T-helper 2 cell treated with Interferon-gamma antibody and Interleukin-4, amounts not matched to agents 100 ng/mL and 5 ng/mL, for 36 hours (primary cell): ENCODE data around the gene RAD54L. TPM values are rescaled to one million over a fixed set of nuclear protein-coding genes. Genes with fewer than 3 reads are reported as not detected.
"Not testable (repeated sequence)": the region's sequence is repeated elsewhere in the genome, so short reads cannot be mapped to it uniquely, and the experiment has no call there.

Source experiments
- intact Hi-C: fragments of 100-400 bp; cut with micrococcal nuclease; formaldehyde crosslinking; loops from one replicate; pipeline ENCODE4 v1.15.1; 2023
- total RNA-seq: library from RNA; stranded (reverse); gene quantifications from 2 replicates; pipeline ENCODE4 v1.2.3, GENCODE V29; 2022

Gene RAD54L
- total RNA-seq: 47.1 and 50.3 TPM in 2 replicates

GRCh38 chr1:46247436-46248121, at the start of gene RAD54L:
Gene RAD54L, plus strand, starts transcription at chr1:46247763. Its CDS starts 643 bp downstream, at chr1:46248406.
- intact Hi-C loops: loop anchor here (1.0 to 2.0 kb wide), 6 partner anchors 56 to 909 kb away; partner anchors contain the start of genes LRRC41, PIK3R3 and UQCRH

- intact Hi-C loops: loop anchor here (2.0 to 5.0 kb wide), 2 partner anchors 65 to 446 kb away; partner anchors contain the start of genes IPP and PIK3R3
Measured at GRCh38 chr1:46197964-46198811, 49.4 kb upstream of the RAD54L start, which contains the start of gene POMGNT1. Gene POMGNT1, minus strand, starts transcription at chr1:46198434. Its CDS starts 613 bp downstream, at chr1:46197821.

DNA sequence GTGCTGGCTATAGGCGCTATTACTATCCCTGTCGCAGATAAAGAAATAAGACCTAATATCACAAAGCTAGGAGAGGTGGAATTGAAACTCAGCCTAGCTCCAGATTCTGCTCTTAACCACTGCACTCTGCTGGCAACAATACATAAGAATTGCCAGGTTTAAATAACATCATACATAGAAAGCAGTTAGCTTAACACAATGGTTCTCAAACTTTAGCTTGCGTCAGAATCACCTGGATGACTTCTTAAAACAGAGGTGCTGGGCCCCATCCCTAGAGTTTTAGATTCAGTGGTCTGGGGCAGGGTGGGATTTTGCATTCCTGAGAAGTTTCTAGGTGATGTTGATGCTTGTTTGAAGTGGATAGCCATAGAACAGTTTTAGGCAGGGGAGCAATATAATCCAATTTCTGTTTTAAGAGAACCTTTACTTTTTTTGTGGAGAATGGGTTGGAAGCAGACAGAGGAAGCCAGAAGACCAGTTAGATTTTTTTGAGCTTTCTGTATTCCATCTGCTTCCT, 48.3 kb upstream of the RAD54L start:
- intact Hi-C loops: loop anchor here (2.0 to 5.0 kb wide), 2 partner anchors 66 to 447 kb away; partner anchors contain the start of genes IPP and PIK3R3

- intact Hi-C loops: no loop called here
Measured at GRCh38 chr1:46203738-46204405, 43.7 kb upstream of the RAD54L start.

DNA sequence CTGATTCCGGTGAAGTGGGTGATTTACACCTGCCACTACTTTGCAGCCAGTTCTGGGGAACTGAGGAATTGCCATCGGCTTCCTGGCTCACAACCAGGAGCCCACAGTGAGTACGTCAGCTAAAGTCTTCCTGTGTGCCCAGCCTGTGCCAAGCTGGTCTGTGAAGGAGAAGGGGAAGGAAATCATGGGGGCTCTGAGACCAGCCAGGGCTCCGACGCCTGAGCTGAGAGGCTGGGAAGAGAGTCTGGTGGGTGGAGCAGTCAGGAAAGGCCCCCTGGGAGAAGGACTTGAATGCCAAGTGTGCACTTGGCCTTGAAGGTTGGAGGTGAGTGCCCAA, 43.2 kb upstream of the RAD54L start:
- intact Hi-C loops: no loop called here

- intact Hi-C loops: no loop called here
Measured at GRCh38 chr1:46205141-46205540, 42.4 kb upstream of the RAD54L start.

GRCh38 chr1:46205791-46206190, 41.8 kb upstream of the RAD54L start:
- intact Hi-C loops: no loop called here

- intact Hi-C loops: no loop called here
Measured at GRCh38 chr1:46206399-46206798, 41.2 kb upstream of the RAD54L start.

DNA sequence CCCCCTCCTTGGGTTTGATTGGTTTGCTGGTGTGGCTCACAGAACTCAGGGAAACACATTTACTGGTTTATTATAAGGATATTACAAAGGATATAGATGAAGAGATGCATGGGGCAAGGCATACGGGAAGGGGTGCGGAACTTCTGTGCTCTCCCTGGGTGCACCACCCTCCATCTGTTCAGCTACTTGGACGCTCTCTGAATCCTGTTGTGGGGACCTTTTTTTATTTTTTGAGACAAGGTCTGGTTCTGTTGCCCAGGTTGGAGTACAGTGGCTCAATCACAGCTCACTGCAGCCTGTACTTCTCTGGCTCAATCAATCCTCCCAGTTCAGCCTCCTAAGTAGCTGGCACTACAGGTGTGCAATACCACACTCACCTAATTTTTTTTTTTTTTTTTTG, 37.0 kb upstream of the RAD54L start:
- intact Hi-C loops: no loop called here

GRCh38 chr1:46211051-46211450, 36.5 kb upstream of the RAD54L start:
- intact Hi-C loops: no loop called here

- intact Hi-C loops: no loop called here
Measured at GRCh38 chr1:46215504-46215903, 32.1 kb upstream of the RAD54L start.

- intact Hi-C loops: no loop called here
Measured at GRCh38 chr1:46218443-46218842, 29.1 kb upstream of the RAD54L start.

GRCh38 chr1:46219551-46220520, 27.7 kb upstream of the RAD54L start:
- intact Hi-C loops: no loop called here

- intact Hi-C loops: no loop called here
Measured at GRCh38 chr1:46220808-46221207, 26.8 kb upstream of the RAD54L start.

DNA sequence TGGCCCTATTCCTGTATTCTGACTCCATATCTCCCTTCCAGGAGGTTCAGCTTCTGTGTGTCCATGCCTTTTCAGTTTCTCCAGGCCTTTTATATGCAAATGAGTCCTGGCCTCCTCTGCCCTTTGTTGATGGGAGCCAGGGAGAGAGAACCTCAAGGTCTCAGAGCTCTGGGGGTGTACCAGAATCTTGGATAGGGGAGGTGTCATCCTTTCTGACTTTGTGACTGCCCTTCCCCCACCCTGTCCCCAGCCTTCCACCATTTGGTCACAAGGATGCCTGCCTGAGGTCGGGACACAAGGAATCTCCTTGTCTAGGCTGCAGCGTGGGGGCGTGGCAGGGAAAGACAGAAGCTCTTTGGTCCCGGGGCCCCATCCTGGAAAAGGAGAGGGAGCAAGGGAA, 25.8 kb upstream of the RAD54L start:
- intact Hi-C loops: loop anchor here (2.0 kb wide), 1 partner anchor 43 kb away; no protein-coding TSS in a partner anchor

- intact Hi-C loops: loop anchor here (1.0 to 2.0 kb wide), 2 partner anchors 44 to 186 kb away; no protein-coding TSS in a partner anchor
Measured at GRCh38 chr1:46223055-46223454, 24.5 kb upstream of the RAD54L start.

DNA sequence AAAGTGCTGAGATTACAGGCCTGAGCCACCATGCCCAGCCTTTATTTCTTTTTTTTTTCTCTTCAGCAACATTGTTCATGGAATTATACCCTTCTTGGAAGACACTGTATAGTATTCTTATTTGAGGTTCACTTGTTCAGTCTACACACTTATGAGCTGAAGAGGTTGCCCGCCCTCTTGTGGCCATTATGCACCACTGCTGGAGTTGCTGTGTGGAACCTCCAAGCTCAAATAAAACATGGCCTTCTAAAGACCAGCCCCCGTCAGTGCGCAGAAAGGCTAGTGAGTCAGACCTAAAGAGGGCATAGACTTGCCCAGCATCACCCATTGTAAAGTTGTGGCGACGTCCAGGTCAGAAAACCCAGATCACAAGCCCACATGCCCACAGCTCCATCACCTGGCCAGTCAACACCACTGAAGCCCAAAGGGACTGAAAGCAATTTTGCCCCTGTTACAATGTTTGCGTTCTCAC, 24.1 kb upstream of the RAD54L start:
- intact Hi-C loops: loop anchor here (1.0 to 2.0 kb wide), 2 partner anchors 45 to 186 kb away; no protein-coding TSS in a partner anchor

GRCh38 chr1:46224966-46225365, 22.6 kb upstream of the RAD54L start:
- intact Hi-C loops: no loop called here

- intact Hi-C loops: not testable (repeated sequence)
Measured at GRCh38 chr1:46231231-46231630, 16.3 kb upstream of the RAD54L start.

- intact Hi-C loops: no loop called here
Measured at GRCh38 chr1:46236882-46237281, 10.7 kb upstream of the RAD54L start.
